ENCODE measurements around the gene RFX2. TPM values are rescaled to one million over a fixed set of nuclear protein-coding genes. Genes with fewer than 3 reads are reported as not detected.
A peak's percentile ranks its signal among the peaks of the same experiment; 100 is the strongest.

Gene RFX2
- total RNA-seq, 1 experiment from 2014 or later: 3.7 TPM

DNA sequence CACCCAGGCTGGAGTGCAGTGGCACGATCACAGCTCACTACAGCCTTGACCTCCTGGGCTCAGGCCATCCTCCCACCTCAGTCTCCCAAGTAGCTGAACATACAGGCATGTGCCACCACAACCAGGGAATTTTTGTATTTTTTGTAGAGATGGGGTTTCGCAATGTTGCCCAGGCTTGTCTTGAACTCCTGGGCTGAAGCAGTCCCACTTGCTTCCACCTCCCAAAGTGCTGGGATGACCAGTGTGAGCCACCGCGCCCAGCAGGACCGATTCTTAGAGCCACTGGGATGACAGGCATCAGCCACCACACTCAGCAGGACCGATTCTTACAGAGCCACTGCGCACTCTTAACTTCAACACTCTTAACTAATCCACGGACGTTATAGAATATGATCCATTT lies 77.5 kb downstream of the RFX2 start:
- Histone ChIP-seq H2BK20ac (ENCODE audit: low read depth, low read length, poor library complexity, severe bottlenecking) (no peak overlapping the region), H3K9ac (ENCODE audit: extremely low read depth, insufficient read length, low read length) (no peak overlapping the region), H3K79me1 (ENCODE audit: insufficient read depth, low read depth, low read length, poor library complexity, severe bottlenecking) (no peaks in the 10 kb centered on the region), H3K27me3 (ENCODE audit: insufficient read depth, low read length) (no peaks in the 10 kb centered on the region), H3K27ac (ENCODE audit: insufficient read length, low read depth, low read length) (no peak overlapping the region), H3K14ac (ENCODE audit: insufficient read depth, low read length) (no peak overlapping the region), H2AFZ (ENCODE audit: low read length) (no peak overlapping the region), H2BK15ac (ENCODE audit: low read depth, low read length) (no peak overlapping the region), H2AK5ac (ENCODE audit: insufficient read length, low read length) (no peak overlapping the region), H4K8ac (replicated peaks; ENCODE audit: insufficient read length, low read depth, low read length) (no peak overlapping the region), H3K4me1 (ENCODE audit: insufficient read depth, low read length) (no peaks in the 10 kb centered on the region), H4K20me1 (ENCODE audit: control insufficient read depth, insufficient read depth, insufficient read length) (no peaks in the 10 kb centered on the region), H3K18ac (ENCODE audit: insufficient read length, low read depth, low read length) (no peak overlapping the region), H3K56ac (ENCODE audit: insufficient read length, low read depth, low read length) (no peak overlapping the region), H3K4me2 (ENCODE audit: insufficient read depth, insufficient read length, low read length) (no peak overlapping the region), H3T11ph (ENCODE audit: low read length) (no peak overlapping the region), H4K5ac (ENCODE audit: insufficient read length, low read depth, low read length) (no peak overlapping the region), H2BK120ac (ENCODE audit: low read depth, low read length, poor library complexity, severe bottlenecking) (no peak overlapping the region), H3K9me3 (ENCODE audit: control insufficient read depth, low read depth, low read length) (no peaks in the 10 kb centered on the region), H2BK12ac (ENCODE audit: insufficient read length, low read depth, low read length) (no peak overlapping the region), H3K4ac (ENCODE audit: low read depth, low read length) (no peak overlapping the region), H3K23me2 (ENCODE audit: insufficient read length, low read depth, low read length, poor library complexity, severe bottlenecking) (no peaks in the 10 kb centered on the region), H3K23ac (ENCODE audit: insufficient read length, low read depth, low read length) (no peak overlapping the region), H4K91ac (ENCODE audit: insufficient read length, low read depth, low read length) (no peak overlapping the region), H3K79me2 (ENCODE audit: insufficient read depth, low read length) (no peaks in the 10 kb centered on the region), H2BK5ac (ENCODE audit: insufficient read length, low read length) (no peak overlapping the region)
- no peak for DNase-seq
- TF ChIP-seq, protein P1, sequence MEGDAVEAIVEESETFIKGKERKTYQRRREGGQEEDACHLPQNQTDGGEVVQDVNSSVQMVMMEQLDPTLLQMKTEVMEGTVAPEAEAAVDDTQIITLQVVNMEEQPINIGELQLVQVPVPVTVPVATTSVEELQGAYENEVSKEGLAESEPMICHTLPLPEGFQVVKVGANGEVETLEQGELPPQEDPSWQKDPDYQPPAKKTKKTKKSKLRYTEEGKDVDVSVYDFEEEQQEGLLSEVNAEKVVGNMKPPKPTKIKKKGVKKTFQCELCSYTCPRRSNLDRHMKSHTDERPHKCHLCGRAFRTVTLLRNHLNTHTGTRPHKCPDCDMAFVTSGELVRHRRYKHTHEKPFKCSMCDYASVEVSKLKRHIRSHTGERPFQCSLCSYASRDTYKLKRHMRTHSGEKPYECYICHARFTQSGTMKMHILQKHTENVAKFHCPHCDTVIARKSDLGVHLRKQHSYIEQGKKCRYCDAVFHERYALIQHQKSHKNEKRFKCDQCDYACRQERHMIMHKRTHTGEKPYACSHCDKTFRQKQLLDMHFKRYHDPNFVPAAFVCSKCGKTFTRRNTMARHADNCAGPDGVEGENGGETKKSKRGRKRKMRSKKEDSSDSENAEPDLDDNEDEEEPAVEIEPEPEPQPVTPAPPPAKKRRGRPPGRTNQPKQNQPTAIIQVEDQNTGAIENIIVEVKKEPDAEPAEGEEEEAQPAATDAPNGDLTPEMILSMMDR (conservative IDR thresholded peaks at IDR 0.05): no peak
- no peaks in the 10 kb centered on the region for H3K36me3 Mint-ChIP-seq (ENCODE audit: insufficient read depth in 1 of 3, low read depth in 3 of 3)
- WGBS (ENCODE audit: extremely low coverage, insufficient read length, low lambda C conversion rate): no CpG with 5 or more reads among the region's 9 CpGs
- H3K9me3 Mint-ChIP-seq: peaks cover 3 to 4% of the 10 kb centered on the region in 2 experiments; a peak in 3 of 5 replicates
- no peak overlapping the region for H3K4me3 Mint-ChIP-seq
- peaks cover 11% of the 10 kb centered on the region for H3K27me3 Mint-ChIP-seq (ENCODE audit: low read depth)
- peak overlapping the region in 1 of 3 experiments; percentile 50; a peak in 1 of 7 replicates for H3K27ac Mint-ChIP-seq
- no peaks in the 10 kb centered on the region; a peak in 1 of 4 replicates for H3K4me1 Mint-ChIP-seq
